A673 (cell line): ENCODE data around the gene SLC35G6. TPM values are rescaled to one million over a fixed set of nuclear protein-coding genes. Genes with fewer than 3 reads are reported as not detected.

Experiments
- BruUV-seq: library from RNA; stranded (reverse); fragments of 400-500 nt; replicated peaks from 2 replicates; lab custom pipeline; 2021; lab: Mats Ljungman, UMichigan
- CTCF ChIA-PET: fragments of 300-600 bp; sonication (Branson Sonifier 250); formaldehyde crosslinking; loops from one replicate; lab custom pipeline; 2022; ENCODE audit warnings: antibody characterized with exemption; lab: Charles Lee
- POLR2A ChIA-PET: fragments of 300-600 bp; sonication (Branson Sonifier 250); formaldehyde crosslinking; loops from one replicate; lab custom pipeline; 2022; ENCODE audit warnings: antibody characterized with exemption; ENCODE audit not compliant: low non-redundant PET; lab: Charles Lee
- DNase-seq: peaks from one replicate; pipeline ENCODE4 v3.0.0-alpha.2; 2015; ENCODE audit warnings: low spot score
- H3K27ac ChIP-seq: fragments of 200-600 bp; sonication (generic); 2 replicates; pipeline ENCODE4 v1.5.1; 2016; ENCODE audit warnings: mixed run types, low read depth, mild to moderate bottlenecking, mixed read lengths, antibody characterized with exemption, low read length; ENCODE audit not compliant: poor library complexity, severe bottlenecking
- H3K27me3 ChIP-seq: fragments of 200-600 bp; sonication (generic); replicated peaks from 2 replicates; pipeline ENCODE4 v1.6.1; 2017; ENCODE audit warnings: mixed run types, low read depth, mild to moderate bottlenecking, mixed read lengths, antibody characterized with exemption, low read length; ENCODE audit not compliant: insufficient read depth, poor library complexity
- H3K36me3 ChIP-seq: fragments of 200-600 bp; sonication (generic); 2 replicates; pipeline ENCODE4 v1.6.1; 2016; ENCODE audit warnings: mixed run types, mild to moderate bottlenecking, mixed read lengths, antibody characterized with exemption, low read length; ENCODE audit not compliant: insufficient read depth, poor library complexity, severe bottlenecking
- H3K4me1 ChIP-seq: fragments of 200-600 bp; sonication (generic); 2 replicates; pipeline ENCODE4 v1.6.1; 2017; ENCODE audit warnings: mixed run types, mild to moderate bottlenecking, mixed read lengths, antibody characterized with exemption, low read length; ENCODE audit not compliant: insufficient read depth, poor library complexity, severe bottlenecking
- H3K4me3 ChIP-seq: fragments of 200-600 bp; sonication (generic); 2 replicates; pipeline ENCODE4 v1.5.1; 2016; ENCODE audit warnings: low read depth, mixed run types, mild to moderate bottlenecking, mixed read lengths, low read length; ENCODE audit not compliant: poor library complexity, severe bottlenecking
- H3K9me3 ChIP-seq: fragments of 200-600 bp; sonication (generic); 2 replicates; pipeline ENCODE4 v1.6.1; 2016; ENCODE audit warnings: mixed run types, low read depth, mild to moderate bottlenecking, mixed read lengths, antibody characterized with exemption, low read length; ENCODE audit not compliant: poor library complexity, severe bottlenecking
- CTCF ChIP-seq: fragments of 300-800, 200-600 bp; sonication (generic); conservative IDR thresholded peaks from 2 replicates; pipeline ENCODE4 v1.5.1; 2017; ENCODE audit warnings: low read depth, mild to moderate bottlenecking, antibody characterized with exemption, low read length, moderate library complexity, mixed read lengths
- EZH2 ChIP-seq: fragments of 200-600 bp; sonication (generic); IDR thresholded peaks from 2 replicates; pipeline ENCODE4 v1.6.1; 2017; ENCODE audit warnings: borderline replicate concordance, low read depth, mild to moderate bottlenecking, mixed read lengths, antibody characterized with exemption, low read length; ENCODE audit not compliant: poor library complexity, severe bottlenecking
- intact Hi-C: fragments of 100-400 bp; cut with micrococcal nuclease; formaldehyde crosslinking; loops from one replicate; pipeline ENCODE4 v1.10.0; 2022; ENCODE audit not compliant: unreplicated experiment
- total RNA-seq: library from RNA; stranded (reverse); gene quantifications from 2 replicates; pipeline ENCODE4 v1.2.3, GENCODE V29; 2021

The SLC35G6 gene
- total RNA-seq, 1 experiment from 2014 or later = not detected

DNA sequence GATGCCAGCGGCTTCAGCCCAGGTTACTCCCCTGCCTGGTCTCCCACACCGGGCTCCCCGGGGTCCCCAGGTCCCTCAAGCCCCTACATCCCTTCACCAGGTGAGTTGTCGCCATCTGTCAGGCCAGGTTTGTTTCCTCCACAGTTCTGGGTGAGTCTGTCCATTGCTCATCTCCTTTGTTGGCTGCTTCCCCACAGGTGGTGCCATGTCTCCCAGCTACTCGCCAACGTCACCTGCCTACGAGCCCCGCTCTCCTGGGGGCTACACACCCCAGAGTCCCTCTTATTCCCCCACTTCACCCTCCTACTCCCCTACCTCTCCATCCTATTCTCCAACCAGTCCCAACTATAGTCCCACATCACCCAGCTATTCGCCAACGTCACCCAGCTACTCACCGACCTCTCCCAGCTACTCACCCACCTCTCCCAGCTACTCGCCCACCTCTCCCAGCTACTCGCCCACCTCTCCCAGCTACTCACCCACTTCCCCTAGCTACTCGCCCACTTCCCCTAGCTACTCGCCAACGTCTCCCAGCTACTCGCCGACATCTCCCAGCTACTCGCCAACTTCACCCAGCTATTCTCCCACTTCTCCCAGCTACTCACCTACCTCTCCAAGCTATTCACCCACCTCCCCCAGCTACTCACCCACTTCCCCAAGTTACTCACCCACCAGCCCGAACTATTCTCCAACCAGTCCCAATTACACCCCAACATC lies 31.7 kb downstream of the SLC35G6 start:
- H3K4me3 ChIP-seq = no peak overlapping the region
- ChIA-PET POLR2A (interaction anchor here (0.6 to 0.9 kb wide), 2 partner anchors 24 to 176 kb away, joined by 9 to 14 read pairs; no protein-coding TSS in a partner anchor), CTCF (interaction anchor here (1.5 to 2.9 kb wide), 2 partner anchors 10 to 48 kb away, joined by 3 to 32 read pairs; no protein-coding TSS in a partner anchor)
- BruUV-seq = no TSS peak
- no peak overlapping the region for H3K27ac ChIP-seq
- no peaks in the 10 kb centered on the region for H3K9me3 ChIP-seq
- peaks cover 6% of the 10 kb centered on the region for H3K4me1 ChIP-seq
- no peak for DNase-seq
- intact Hi-C loops = no loop called here
- TF ChIP-seq EZH2 (no peak), CTCF (no peak)
- no peaks in the 10 kb centered on the region for H3K27me3 ChIP-seq
- peaks cover 71% of the 10 kb centered on the region for H3K36me3 ChIP-seq

DNA sequence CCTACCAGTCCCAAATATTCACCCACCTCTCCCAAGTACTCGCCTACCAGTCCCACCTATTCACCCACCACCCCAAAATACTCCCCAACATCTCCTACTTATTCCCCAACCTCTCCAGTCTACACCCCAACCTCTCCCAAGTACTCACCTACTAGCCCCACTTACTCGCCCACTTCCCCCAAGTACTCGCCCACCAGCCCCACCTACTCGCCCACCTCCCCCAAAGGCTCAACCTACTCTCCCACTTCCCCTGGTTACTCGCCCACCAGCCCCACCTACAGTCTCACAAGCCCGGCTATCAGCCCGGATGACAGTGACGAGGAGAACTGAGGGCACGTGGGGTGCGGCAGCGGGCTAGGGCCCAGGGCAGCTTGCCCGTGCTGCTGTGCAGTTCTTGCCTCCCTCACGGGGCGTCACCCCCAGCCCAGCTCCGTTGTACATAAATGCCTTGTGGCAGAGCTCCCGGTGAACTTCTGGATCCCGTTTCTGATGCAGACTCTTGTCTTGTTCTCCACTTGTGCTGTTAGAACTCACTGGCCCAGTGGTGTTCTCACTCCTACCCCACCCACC lies 32.7 kb downstream of the SLC35G6 start:
- Histone ChIP-seq H3K27ac (no peak overlapping the region), H3K4me3 (no peak overlapping the region), H3K36me3 (peaks cover 62% of the 10 kb centered on the region), H3K9me3 (no peaks in the 10 kb centered on the region), H3K27me3 (no peaks in the 10 kb centered on the region), H3K4me1 (peaks cover 6% of the 10 kb centered on the region)
- TF ChIP-seq CTCF (no peak), EZH2 (no peak)
- ChIA-PET POLR2A (interaction anchor here (0.6 to 0.9 kb wide), 2 partner anchors 47 to 175 kb away, joined by 3 to 14 read pairs; no protein-coding TSS in a partner anchor), CTCF (interaction anchor here (0.6 to 2.9 kb wide), 3 partner anchors 13 to 47 kb away, joined by 5 to 32 read pairs (median 7); no protein-coding TSS in a partner anchor)
- BruUV-seq = TSS peak; percentile 82
- no peak for DNase-seq
- intact Hi-C loops = loop anchor here (1.0 kb wide), 1 partner anchor 47 kb away; the partner anchor contains the start of gene SENP3

GRCh38 chr17:7515911-7516610 lies 34.8 kb downstream of the SLC35G6 start:
- CTCF ChIA-PET = interaction anchor here (0.7 to 1.0 kb wide), 2 partner anchors 44 to 67 kb away, joined by 4 to 6 read pairs; no protein-coding TSS in a partner anchor
- POLR2A ChIA-PET = no interaction called here
- H3K9me3 ChIP-seq = no peaks in the 10 kb centered on the region
- H3K4me1 ChIP-seq = peaks cover 6% of the 10 kb centered on the region
- H3K36me3 ChIP-seq = peaks cover 41% of the 10 kb centered on the region
- TF ChIP-seq EZH2 = no peak
- H3K4me3 ChIP-seq = no peak overlapping the region
- H3K27me3 ChIP-seq = no peaks in the 10 kb centered on the region
- intact Hi-C loops = no loop called here
- H3K27ac ChIP-seq = no peak overlapping the region
- no peak for DNase-seq
- no TSS peak for BruUV-seq
